HCT116 (cell line): ENCODE results near the gene UBE2E1. TPM values are rescaled to one million over a fixed set of nuclear protein-coding genes. Genes with fewer than 3 reads are reported as not detected.

Experiments
- ATAC-seq: fragments of 200-7000 bp; cut with Tn5 transposase; 2 replicates; pipeline ENCODE4 v1.9.1; 2020; ENCODE audit warnings: mild to moderate bottlenecking, moderate library complexity
- BruUV-seq: library from RNA; stranded (reverse); fragments of 400-500 nt; replicated peaks from 2 replicates; lab custom pipeline; 2021; lab: Mats Ljungman, UMichigan
- CTCF ChIA-PET: fragments of 300-600 bp; sonication (Branson Sonifier 250); formaldehyde crosslinking; loops from one replicate; lab custom pipeline; 2021; ENCODE audit warnings: antibody characterized with exemption; lab: Charles Lee
- POLR2A ChIA-PET: fragments of 300-600, 350-600 bp; sonication (Branson Sonifier 250); formaldehyde crosslinking; loops from one replicate; lab custom pipeline; 2021; ENCODE audit warnings: antibody characterized with exemption; lab: Charles Lee
- RAD21 ChIA-PET, 2 experiments: fragments of 300-600 bp; sonication (Branson Sonifier 250); formaldehyde crosslinking; loops; one replicate each; lab custom pipeline; 2023; ENCODE audit warnings: low total read pairs in 2 of 2; ENCODE audit not compliant: uncharacterized antibody in 2 of 2, unreplicated experiment in 2 of 2, low non-redundant PET in 1 of 2; lab: Charles Lee
- DNase-seq: peaks from one replicate; pipeline ENCODE4 v3.0.0-alpha.2; 2010; ENCODE audit warnings: low read depth, low spot score
- H2AFZ ChIP-seq: fragments of 200-600 bp; shearing (Covaris generic), sonication (generic); 2 replicates; pipeline ENCODE4 v1.6.1; 2017; ENCODE audit warnings: low read depth, mixed run types, mixed read lengths, antibody characterized with exemption, low read length; ENCODE audit not compliant: poor library complexity, severe bottlenecking
- H3K27ac ChIP-seq: 2 replicates; pipeline ENCODE4 v1.5.1; 2012; ENCODE audit warnings: low read depth, low read length
- H3K27me3 ChIP-seq: fragments of 200-600 bp; sonication (generic); 2 replicates; pipeline ENCODE4 v1.6.1; 2016; ENCODE audit warnings: mixed run types, low read length, mixed read lengths; ENCODE audit not compliant: insufficient read depth
- H3K36me3 ChIP-seq, 2 experiments: fragments of 200-500 bp in 1 of 2; fragments of 200-600 bp in 1 of 2; sonication (Bioruptor generic) in 1 of 2; sonication (generic) in 1 of 2; 2 replicates each; pipeline versions ENCODE4 v1.5.1 to v1.6.1; 2014 to 2016; ENCODE audit warnings: low read length in 2 of 2, inconsistent platforms in 1 of 2, mixed read lengths in 1 of 2, mixed run types in 1 of 2; ENCODE audit not compliant: insufficient read depth in 2 of 2, control insufficient read depth in 1 of 2
- H3K4me1 ChIP-seq, 2 experiments: fragments of 200-600 bp in 1 of 2; sonication (generic) in 1 of 2; 2 replicates each; pipeline versions ENCODE4 v1.5.1 to v1.6.1; 2012 to 2017; ENCODE audit warnings: low read length in 2 of 2, inconsistent platforms in 1 of 2, mild to moderate bottlenecking in 1 of 2, mixed read lengths in 1 of 2, mixed run types in 1 of 2, moderate library complexity in 1 of 2; ENCODE audit not compliant: insufficient read depth in 2 of 2, control insufficient read depth in 1 of 2
- H3K4me2 ChIP-seq: fragments of 200-600 bp; sonication (generic); 2 replicates; pipeline ENCODE4 v1.6.1; 2017; ENCODE audit warnings: mixed run types, low read length, mixed read lengths
- H3K4me3 ChIP-seq, 2 experiments: fragments of 200-600 bp in 1 of 2; sonication (generic) in 1 of 2; replicated peaks in 1 of 2; 2 replicates each; pipeline ENCODE4 v1.5.1; 2011 to 2016; ENCODE audit warnings: low read length in 2 of 2, control low read depth in 1 of 2, low read depth in 1 of 2, mild to moderate bottlenecking in 1 of 2, mixed read lengths in 1 of 2, mixed run types in 1 of 2
- H3K79me2 ChIP-seq: fragments of 200-600 bp; sonication (generic); 2 replicates; pipeline ENCODE4 v1.6.1; 2017; ENCODE audit warnings: mild to moderate bottlenecking, mixed run types, low read length, moderate library complexity, mixed read lengths; ENCODE audit not compliant: insufficient read depth
- H3K9ac ChIP-seq: fragments of 200-600 bp; sonication (generic); 2 replicates; pipeline ENCODE4 v1.6.1; 2016; ENCODE audit warnings: low read length, mixed read lengths
- H3K9me2 ChIP-seq: fragments of 200-600 bp; sonication (generic), shearing (Covaris generic); 2 replicates; pipeline ENCODE4 v1.6.1; 2017; ENCODE audit warnings: mixed run types, mild to moderate bottlenecking, moderate library complexity; ENCODE audit not compliant: insufficient read depth
- H3K9me3 ChIP-seq, 2 experiments: fragments of 200-500 bp in 1 of 2; fragments of 200-600 bp in 1 of 2; sonication (Bioruptor generic) in 1 of 2; sonication (generic) in 1 of 2; 2 replicates each; pipeline ENCODE4 v1.6.1; 2014 to 2017; ENCODE audit warnings: low read length in 2 of 2, mixed read lengths in 2 of 2, inconsistent platforms in 1 of 2, low read depth in 1 of 2, mild to moderate bottlenecking in 1 of 2, mixed run types in 1 of 2, moderate library complexity in 1 of 2; ENCODE audit not compliant: control insufficient read depth in 1 of 2, insufficient read depth in 1 of 2
- H4K20me1 ChIP-seq: fragments of 200-600 bp; sonication (generic), shearing (Covaris generic); 2 replicates; pipeline ENCODE4 v1.6.1; 2017; ENCODE audit warnings: mixed run types, mild to moderate bottlenecking, moderate library complexity; ENCODE audit not compliant: insufficient read depth
- CBX3 ChIP-seq: IDR thresholded peaks from 2 replicates; pipeline ENCODE4 v1.6.1; 2012; ENCODE audit warnings: low read depth
- ELF1 ChIP-seq: IDR thresholded peaks from 2 replicates; pipeline ENCODE4 v1.6.1; 2012; ENCODE audit warnings: low read depth, borderline replicate concordance
- EZH2 ChIP-seq: fragments of 200-600 bp; sonication (generic); IDR thresholded peaks from 2 replicates; pipeline ENCODE4 v1.6.1; 2017; ENCODE audit warnings: antibody characterized with exemption, mixed run types
- FOSL1 ChIP-seq: IDR thresholded peaks from 2 replicates; pipeline ENCODE4 v1.6.1; 2012; ENCODE audit warnings: low read depth
- POLR2A ChIP-seq: IDR thresholded peaks from 2 replicates; pipeline ENCODE4 v1.7.0; 2011; ENCODE audit warnings: borderline replicate concordance; ENCODE audit not compliant: insufficient read depth, insufficient read length; ENCODE audit errors: extremely low read depth
- SP1 ChIP-seq: IDR thresholded peaks from 2 replicates; pipeline ENCODE4 v1.6.1; 2012; ENCODE audit warnings: low read depth
- SRF ChIP-seq: IDR thresholded peaks from 2 replicates; pipeline ENCODE4 v1.6.1; 2012; ENCODE audit warnings: low read depth
- ZFX ChIP-seq: fragments of 450-650 bp; IDR thresholded peaks from 2 replicates; pipeline ENCODE4 v1.6.1; 2017
- intact Hi-C: fragments of 100-400 bp; cut with micrococcal nuclease; formaldehyde crosslinking; loops from 2 replicates; pipeline ENCODE4 v1.10.0; 2022
- total RNA-seq: library from RNA; stranded (reverse); gene quantifications from one replicate; pipeline ENCODE4 v1.2.1, GENCODE V29; 2021; ENCODE audit not compliant: unreplicated experiment
- TF ChIP-seq, protein P1 (sequence below): IDR thresholded peaks from 2 replicates; pipeline ENCODE4 v1.6.1; 2012
- TF ChIP-seq, protein P2 (sequence below), 3 experiments: fragments of 200-600 bp in 1 of 3; sonication (generic) in 1 of 3; IDR thresholded peaks in 2 of 3; conservative IDR thresholded peaks in 1 of 3; 2 replicates each; pipeline ENCODE4 v1.5.1; 2012 to 2017; ENCODE audit warnings: low read depth in 2 of 3, low read length in 2 of 3, antibody characterized with exemption in 1 of 3, borderline replicate concordance in 1 of 3, control low read depth in 1 of 3, mild to moderate bottlenecking in 1 of 3, mixed read lengths in 1 of 3, mixed run types in 1 of 3, moderate library complexity in 1 of 3; ENCODE audit not compliant: insufficient read depth in 1 of 3
- TF ChIP-seq, protein P3 (sequence below): IDR thresholded peaks from 2 replicates; pipeline ENCODE4 v1.6.1; 2012; ENCODE audit warnings: low read depth

The UBE2E1 gene
- total RNA-seq, 1 experiment from 2014 or later = 75.1 TPM

DNA sequence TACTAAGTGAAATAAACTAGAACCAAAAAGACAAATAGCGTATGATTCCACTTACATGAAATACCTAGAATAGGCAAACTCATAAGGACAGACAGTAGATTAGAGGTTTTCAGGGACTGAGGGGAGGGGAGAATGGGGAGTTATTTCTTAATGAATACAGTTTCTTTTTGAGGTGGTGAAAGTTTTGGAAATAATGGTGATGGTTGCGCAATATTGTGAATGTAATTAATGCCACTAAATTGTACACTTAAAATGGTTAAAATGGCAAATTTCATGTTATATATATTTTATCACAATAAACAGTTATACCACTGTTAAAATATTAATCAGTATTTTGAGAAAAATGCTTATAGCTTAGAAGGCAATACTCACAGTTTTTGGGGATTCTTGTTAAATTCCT, 11.0 kb downstream of the UBE2E1 start:
- POLR2A ChIA-PET = no interaction called here
- H2AFZ ChIP-seq = no peak overlapping the region
- no peaks in the 10 kb centered on the region for H3K9me3 ChIP-seq
- no peak overlapping the region for H3K27ac ChIP-seq
- H3K4me1 ChIP-seq = no peaks in the 10 kb centered on the region
- 0 out of 4 replicates have a peak, but pooled peaks cover 0 to 5% of the 10 kb centered on the region in 2 experiments for H3K36me3 ChIP-seq
- intact Hi-C loops = no loop called here
- CTCF ChIA-PET = no interaction called here
- peaks cover 61% of the 10 kb centered on the region for H3K79me2 ChIP-seq
- 0 out of 2 replicates have a peak, but pooled peaks cover 3% of the 10 kb centered on the region for H4K20me1 ChIP-seq
- ATAC-seq (no peak), DNase-seq (no peak)
- no peaks in the 10 kb centered on the region for H3K27me3 ChIP-seq
- H3K4me3 ChIP-seq = no peak overlapping the region
- no TSS peak for BruUV-seq
- TF ChIP-seq SRF = no peak
- no peak for TF ChIP-seq ZFX
- no peak for TF ChIP-seq FOSL1
- TF ChIP-seq, protein P1, sequence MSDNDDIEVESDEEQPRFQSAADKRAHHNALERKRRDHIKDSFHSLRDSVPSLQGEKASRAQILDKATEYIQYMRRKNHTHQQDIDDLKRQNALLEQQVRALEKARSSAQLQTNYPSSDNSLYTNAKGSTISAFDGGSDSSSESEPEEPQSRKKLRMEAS = no peak
- TF ChIP-seq, protein P2, sequence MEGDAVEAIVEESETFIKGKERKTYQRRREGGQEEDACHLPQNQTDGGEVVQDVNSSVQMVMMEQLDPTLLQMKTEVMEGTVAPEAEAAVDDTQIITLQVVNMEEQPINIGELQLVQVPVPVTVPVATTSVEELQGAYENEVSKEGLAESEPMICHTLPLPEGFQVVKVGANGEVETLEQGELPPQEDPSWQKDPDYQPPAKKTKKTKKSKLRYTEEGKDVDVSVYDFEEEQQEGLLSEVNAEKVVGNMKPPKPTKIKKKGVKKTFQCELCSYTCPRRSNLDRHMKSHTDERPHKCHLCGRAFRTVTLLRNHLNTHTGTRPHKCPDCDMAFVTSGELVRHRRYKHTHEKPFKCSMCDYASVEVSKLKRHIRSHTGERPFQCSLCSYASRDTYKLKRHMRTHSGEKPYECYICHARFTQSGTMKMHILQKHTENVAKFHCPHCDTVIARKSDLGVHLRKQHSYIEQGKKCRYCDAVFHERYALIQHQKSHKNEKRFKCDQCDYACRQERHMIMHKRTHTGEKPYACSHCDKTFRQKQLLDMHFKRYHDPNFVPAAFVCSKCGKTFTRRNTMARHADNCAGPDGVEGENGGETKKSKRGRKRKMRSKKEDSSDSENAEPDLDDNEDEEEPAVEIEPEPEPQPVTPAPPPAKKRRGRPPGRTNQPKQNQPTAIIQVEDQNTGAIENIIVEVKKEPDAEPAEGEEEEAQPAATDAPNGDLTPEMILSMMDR (IDR thresholded peaks at IDR 0.05 in 2 of 3, conservative IDR thresholded peaks at IDR 0.05 in 1 of 3; ENCODE audit: borderline replicate concordance in 1 of 3, insufficient read depth in 1 of 3, low read depth in 2 of 3, low read length in 2 of 3) = no peak
- no peak for TF ChIP-seq POLR2A
- no peak for TF ChIP-seq SP1
- no peak for TF ChIP-seq EZH2
- no peak for TF ChIP-seq CBX3
- TF ChIP-seq, protein P3, sequence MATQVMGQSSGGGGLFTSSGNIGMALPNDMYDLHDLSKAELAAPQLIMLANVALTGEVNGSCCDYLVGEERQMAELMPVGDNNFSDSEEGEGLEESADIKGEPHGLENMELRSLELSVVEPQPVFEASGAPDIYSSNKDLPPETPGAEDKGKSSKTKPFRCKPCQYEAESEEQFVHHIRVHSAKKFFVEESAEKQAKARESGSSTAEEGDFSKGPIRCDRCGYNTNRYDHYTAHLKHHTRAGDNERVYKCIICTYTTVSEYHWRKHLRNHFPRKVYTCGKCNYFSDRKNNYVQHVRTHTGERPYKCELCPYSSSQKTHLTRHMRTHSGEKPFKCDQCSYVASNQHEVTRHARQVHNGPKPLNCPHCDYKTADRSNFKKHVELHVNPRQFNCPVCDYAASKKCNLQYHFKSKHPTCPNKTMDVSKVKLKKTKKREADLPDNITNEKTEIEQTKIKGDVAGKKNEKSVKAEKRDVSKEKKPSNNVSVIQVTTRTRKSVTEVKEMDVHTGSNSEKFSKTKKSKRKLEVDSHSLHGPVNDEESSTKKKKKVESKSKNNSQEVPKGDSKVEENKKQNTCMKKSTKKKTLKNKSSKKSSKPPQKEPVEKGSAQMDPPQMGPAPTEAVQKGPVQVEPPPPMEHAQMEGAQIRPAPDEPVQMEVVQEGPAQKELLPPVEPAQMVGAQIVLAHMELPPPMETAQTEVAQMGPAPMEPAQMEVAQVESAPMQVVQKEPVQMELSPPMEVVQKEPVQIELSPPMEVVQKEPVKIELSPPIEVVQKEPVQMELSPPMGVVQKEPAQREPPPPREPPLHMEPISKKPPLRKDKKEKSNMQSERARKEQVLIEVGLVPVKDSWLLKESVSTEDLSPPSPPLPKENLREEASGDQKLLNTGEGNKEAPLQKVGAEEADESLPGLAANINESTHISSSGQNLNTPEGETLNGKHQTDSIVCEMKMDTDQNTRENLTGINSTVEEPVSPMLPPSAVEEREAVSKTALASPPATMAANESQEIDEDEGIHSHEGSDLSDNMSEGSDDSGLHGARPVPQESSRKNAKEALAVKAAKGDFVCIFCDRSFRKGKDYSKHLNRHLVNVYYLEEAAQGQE = no peak
- no peak for TF ChIP-seq ELF1
- H3K9me2 ChIP-seq = no peaks in the 10 kb centered on the region
- H3K9ac ChIP-seq = no peak overlapping the region
- RAD21 ChIA-PET = no interaction called here
- H3K4me2 ChIP-seq = no peak overlapping the region
